PC-9 (cell line): ENCODE data around the gene MEGF8.

Source experiments
- CTCF ChIP-seq: fragments of 200-600 bp; sonication (generic); conservative IDR thresholded peaks from 2 replicates; pipeline ENCODE4 v1.6.1; 2017; ENCODE audit warnings: mixed run types, antibody characterized with exemption, mild to moderate bottlenecking, moderate library complexity
- EZH2 ChIP-seq: fragments of 200-600 bp; sonication (generic); IDR thresholded peaks from 2 replicates; pipeline ENCODE4 v1.8.0; 2017; ENCODE audit warnings: antibody characterized with exemption, low read depth

GRCh38 chr19:42362891-42363440 is 37.5 kb downstream of the MEGF8 start:
- TF ChIP-seq CTCF (no peak), EZH2 (no peak)
